HFFc6 (cell line): ENCODE data around the gene HIVEP3. TPM values are rescaled to one million over a fixed set of nuclear protein-coding genes. Genes with fewer than 3 reads are reported as not detected.
"Not testable (repeated sequence)": the region's sequence is repeated elsewhere in the genome, so short reads cannot be mapped to it uniquely, and the experiment has no call there.

ENCODE experiments used
- DNase-seq: peaks from one replicate; pipeline ENCODE4 v3.0.0-alpha.2; 2018
- H3K27ac Mint-ChIP-seq: 2 replicates; pipeline ENCODE4 v1.8.0; 2020; ENCODE audit warnings: mild to moderate bottlenecking, mixed read lengths
- H3K27me3 Mint-ChIP-seq: 2 replicates; pipeline ENCODE4 v1.8.0; 2021; ENCODE audit warnings: mild to moderate bottlenecking, moderate library complexity, mixed read lengths; ENCODE audit not compliant: insufficient read depth
- H3K36me3 Mint-ChIP-seq: 2 replicates; pipeline ENCODE4 v1.8.0; 2021; ENCODE audit warnings: low read depth, mixed read lengths
- H3K4me1 Mint-ChIP-seq: 2 replicates; pipeline ENCODE4 v1.8.0; 2020; ENCODE audit warnings: low read depth, mixed read lengths
- H3K4me3 Mint-ChIP-seq: 2 replicates; pipeline ENCODE4 v1.8.0; 2020; ENCODE audit warnings: mild to moderate bottlenecking, moderate library complexity, mixed read lengths
- H3K9me3 Mint-ChIP-seq: 2 replicates; pipeline ENCODE4 v1.8.0; 2020; ENCODE audit warnings: mild to moderate bottlenecking, mixed read lengths
- CTCF ChIP-seq: fragments of 200-600 bp; sonication (generic); IDR thresholded peaks from 2 replicates; pipeline ENCODE4 v1.5.0; 2021; ENCODE audit warnings: antibody characterized with exemption, mild to moderate bottlenecking
- total RNA-seq, 6 experiments: library from RNA; stranded (reverse); fragmentation: NEBNext Ultra II Directional; extraction: Animal tissue kit (Norgen Biotek cat#: 25700); gene quantifications; 2 replicates in 1 of 6; 3 replicates in 5 of 6; pipeline ENCODE4 v1.2.3, GENCODE V29; 2021

The HIVEP3 gene
- total RNA-seq, 6 experiments from 2014 or later = 7.0 to 9.7 (median 7.9) TPM

- H3K4me1 Mint-ChIP-seq = peaks cover 51% of the 10 kb centered on the region
- peaks cover 9% of the 10 kb centered on the region; the same call in 1 of the 2 replicates for H3K9me3 Mint-ChIP-seq
- peak; percentile 42 for DNase-seq
- no peak for TF ChIP-seq CTCF
- peak overlapping the region; percentile 10; the same call in 1 of the 2 replicates for H3K4me3 Mint-ChIP-seq
- H3K27me3 Mint-ChIP-seq = no peaks in the 10 kb centered on the region; the same call in 1 of the 2 replicates
- H3K36me3 Mint-ChIP-seq = no peaks in the 10 kb centered on the region; the same call in 1 of the 2 replicates
- H3K27ac Mint-ChIP-seq = peak overlapping the region; percentile 47
Observed at GRCh38 chr1:41924911-41925310, 6.2 kb upstream of the HIVEP3 start.

- not testable (repeated sequence) for H3K27me3 Mint-ChIP-seq, H3K4me3 Mint-ChIP-seq, DNase-seq, H3K9me3 Mint-ChIP-seq, H3K36me3 Mint-ChIP-seq, H3K27ac Mint-ChIP-seq
- peaks cover 70% of the 10 kb centered on the region for H3K4me1 Mint-ChIP-seq
Observed at GRCh38 chr1:41921271-41921670, 2.5 kb upstream of the HIVEP3 start.

- H3K4me3 Mint-ChIP-seq = peak overlapping the region; percentile 89
- peaks cover 9% of the 10 kb centered on the region; the same call in 1 of the 2 replicates for H3K9me3 Mint-ChIP-seq
- H3K4me1 Mint-ChIP-seq = peaks cover 70% of the 10 kb centered on the region
- H3K36me3 Mint-ChIP-seq = no peaks in the 10 kb centered on the region; the same call in 1 of the 2 replicates
- no peaks in the 10 kb centered on the region; the same call in 1 of the 2 replicates for H3K27me3 Mint-ChIP-seq
- H3K27ac Mint-ChIP-seq = peak overlapping the region; percentile 83; the same call in 1 of the 2 replicates
- TF ChIP-seq CTCF = no peak
- DNase-seq = peak; percentile 74
Observed at GRCh38 chr1:41920658-41921057, 1.9 kb upstream of the HIVEP3 start.

GRCh38 chr1:41919764-41920397, 1.2 kb upstream of the HIVEP3 start:
- DNase-seq = peak; percentile 50
- Mint-ChIP-seq H3K9me3 (peaks cover 8% of the 10 kb centered on the region; the same call in 1 of the 2 replicates), H3K4me1 (peaks cover 64% of the 10 kb centered on the region), H3K36me3 (no peaks in the 10 kb centered on the region; the same call in 1 of the 2 replicates), H3K4me3 (peak overlapping the region; percentile 89), H3K27ac (peak overlapping the region; percentile 83), H3K27me3 (no peaks in the 10 kb centered on the region; the same call in 1 of the 2 replicates)
- TF ChIP-seq CTCF = no peak

- Mint-ChIP-seq H3K9me3 (peaks cover 4% of the 10 kb centered on the region; the same call in 1 of the 2 replicates), H3K27ac (peak overlapping the region; percentile 83; the same call in 1 of the 2 replicates), H3K4me1 (peaks cover 59% of the 10 kb centered on the region), H3K4me3 (peak overlapping the region; percentile 89), H3K27me3 (no peaks in the 10 kb centered on the region), H3K36me3 (no peaks in the 10 kb centered on the region; the same call in 1 of the 2 replicates)
- DNase-seq = no peak
- TF ChIP-seq CTCF = no peak
Observed at GRCh38 chr1:41919131-41919530, 409 bp upstream of the HIVEP3 start.

GRCh38 chr1:41917835-41918449, 780 bp downstream of the HIVEP3 start:
- H3K36me3 Mint-ChIP-seq = no peaks in the 10 kb centered on the region

More at GRCh38 chr1:41917835-41918449, 780 bp downstream of the HIVEP3 start:
- no peak; the same call in 1 of the 2 replicates for TF ChIP-seq CTCF
- Mint-ChIP-seq H3K9me3 (no peaks in the 10 kb centered on the region), H3K27me3 (no peaks in the 10 kb centered on the region), H3K4me1 (peaks cover 59% of the 10 kb centered on the region), H3K4me3 (peak overlapping the region; percentile 89), H3K27ac (no peak overlapping the region)
- DNase-seq = no peak
